GM20431 (cell line): ENCODE results near the gene TTC16.

Experiments used
- in situ Hi-C: fragments of 300-500 bp; cut with MseI, MboI; formaldehyde crosslinking; loops from one replicate; pipeline ENCODE4 v1.15.0; 2020; ENCODE audit warnings: low sequenced_read_pairs; ENCODE audit not compliant: unreplicated experiment

TTC16 gene

DNA sequence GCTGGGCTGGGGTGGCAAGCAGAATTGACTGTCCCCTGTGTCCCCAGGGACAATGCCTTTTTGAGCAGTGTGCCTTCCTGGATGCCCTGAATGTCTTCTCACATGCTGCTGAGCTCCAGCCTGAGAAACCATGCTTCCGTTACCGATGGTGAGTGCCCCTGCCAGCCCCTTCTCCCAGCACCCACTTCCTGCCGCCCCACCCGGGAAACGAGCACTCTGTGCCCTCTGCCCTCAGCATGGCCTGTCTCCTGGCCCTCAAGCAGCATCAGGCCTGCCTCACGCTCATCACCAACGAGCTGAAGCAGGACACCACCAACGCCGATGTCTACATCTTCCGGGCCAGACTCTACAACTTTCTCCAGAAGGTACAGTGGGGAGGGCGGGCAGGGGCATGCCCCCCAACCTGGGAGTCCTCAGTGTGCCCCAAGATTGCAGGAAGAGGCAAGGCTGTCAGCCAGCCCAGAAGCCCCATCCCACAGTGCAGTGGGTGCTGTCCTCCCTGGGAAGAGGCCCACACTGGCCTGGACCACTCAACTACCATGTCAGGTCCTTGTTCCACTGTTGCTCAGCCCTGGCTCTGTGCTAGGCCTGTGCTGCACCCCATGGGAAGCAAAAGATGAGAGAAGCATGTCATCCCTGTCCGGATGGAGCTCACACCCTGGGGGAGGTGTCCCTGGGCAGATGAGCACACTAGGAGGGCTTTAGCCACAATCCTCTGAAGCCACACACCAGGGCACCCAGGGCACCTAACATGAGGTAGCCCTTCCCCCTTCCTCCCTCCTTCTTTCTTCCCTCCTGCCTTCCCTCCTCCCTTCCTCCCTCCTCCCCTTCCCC lies 4.4 kb downstream of the TTC16 start:
- in situ Hi-C loops = no loop called here

GRCh38 chr9:127720865-127721227 lies 5.0 kb downstream of the TTC16 start:
- in situ Hi-C loops = no loop called here

- in situ Hi-C loops = no loop called here
These were observed 5.5 kb downstream of the TTC16 start for GRCh38 chr9:127721391-127721821.

DNA sequence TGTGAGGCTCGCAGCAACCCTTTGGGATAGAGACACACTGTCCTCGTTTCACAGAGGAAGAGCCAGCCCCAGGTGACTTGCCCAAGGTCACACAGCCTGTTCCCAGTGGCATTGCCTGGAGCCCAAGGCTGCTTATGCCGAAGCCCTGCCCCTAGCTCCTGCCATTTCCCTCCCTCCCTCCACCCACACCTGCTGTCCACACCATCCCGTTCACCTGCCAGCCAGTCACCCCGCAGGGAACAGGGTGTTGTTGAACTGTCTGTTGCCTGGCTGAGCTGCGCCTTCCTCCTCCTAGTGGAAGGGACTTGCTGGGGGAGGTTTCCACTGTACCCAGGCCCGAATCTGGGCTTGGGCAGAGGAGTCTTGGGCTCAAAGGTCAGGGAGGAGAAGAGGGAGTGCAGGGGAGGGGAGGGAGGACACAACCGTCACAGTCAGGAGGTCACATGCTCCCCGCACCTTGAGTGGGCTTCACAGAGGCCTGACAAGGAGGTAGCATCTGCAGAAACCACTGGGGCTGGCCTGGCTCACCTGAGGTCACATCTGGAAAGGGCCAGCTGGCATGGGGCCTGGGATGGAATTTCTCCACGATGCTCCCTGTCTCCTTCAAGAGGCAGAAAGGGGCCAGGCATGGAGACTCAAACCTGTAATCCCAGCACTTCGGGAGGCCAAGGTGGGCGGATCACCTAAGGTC lies 6.3 kb downstream of the TTC16 start:
- in situ Hi-C loops = no loop called here

GRCh38 chr9:127723013-127723412 lies 7.1 kb downstream of the TTC16 start:
- in situ Hi-C loops = no loop called here

DNA sequence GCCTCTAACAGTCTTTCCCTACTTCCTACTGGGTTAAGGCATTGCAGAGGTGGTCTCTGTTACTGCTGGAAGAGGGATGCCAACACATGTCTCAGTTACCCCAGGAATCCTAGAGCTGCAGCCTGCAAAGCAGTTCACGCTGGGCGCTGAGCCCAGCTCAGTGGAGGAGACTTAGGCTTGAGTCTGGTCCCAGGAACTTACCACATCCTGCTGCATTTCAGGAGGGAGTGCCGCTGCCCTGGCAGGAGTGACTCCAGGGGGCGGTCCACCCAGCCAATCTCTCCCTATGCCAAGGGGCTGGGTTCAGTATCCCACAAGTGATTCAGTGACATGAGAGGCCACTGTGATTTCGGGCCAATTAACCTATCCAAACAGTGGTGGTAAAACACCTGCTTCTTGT lies 7.6 kb downstream of the TTC16 start:
- in situ Hi-C loops = no loop called here

- in situ Hi-C loops = no loop called here
These were observed 8.1 kb downstream of the TTC16 start for GRCh38 chr9:127724012-127724411.

DNA sequence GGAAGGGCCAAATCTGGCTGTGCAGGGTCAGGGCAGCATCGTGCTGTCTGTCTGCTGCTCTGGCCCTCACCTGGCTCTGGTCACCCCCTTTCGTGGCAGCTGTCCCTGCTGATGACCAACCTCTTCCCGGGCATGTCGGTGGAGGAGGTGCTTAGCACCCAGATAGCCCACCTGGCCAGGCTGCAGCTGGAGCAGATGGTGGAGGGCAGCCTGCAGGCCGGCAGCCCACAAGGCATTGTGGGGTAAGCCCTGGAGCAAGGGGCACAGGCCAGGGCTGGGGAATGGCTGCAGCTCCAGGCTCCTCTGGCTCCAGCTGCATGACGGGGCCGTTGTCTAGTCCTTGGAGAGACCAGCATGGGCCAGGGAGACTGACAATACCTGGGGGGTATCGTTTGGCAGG lies 11.0 kb downstream of the TTC16 start:
- in situ Hi-C loops = no loop called here

DNA sequence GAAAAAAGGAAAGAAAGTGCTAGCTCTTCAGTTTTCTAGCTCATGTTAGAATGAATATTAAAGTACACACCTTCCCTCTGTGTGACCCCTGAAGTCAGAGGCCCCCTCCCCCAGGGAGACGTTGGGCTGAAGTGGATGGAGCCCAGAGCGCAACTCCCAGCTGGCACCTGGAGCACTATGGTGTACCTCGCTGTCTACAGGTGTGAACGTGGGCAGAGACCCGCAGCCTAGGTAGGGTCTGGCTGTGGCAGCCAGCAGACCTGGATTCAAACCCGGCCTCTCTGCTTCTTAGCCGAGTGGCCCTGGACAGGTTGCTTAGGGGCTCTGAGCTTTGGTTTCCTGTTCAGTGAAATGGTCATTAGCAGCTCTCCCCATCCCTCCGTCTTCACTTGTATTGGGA lies 12.9 kb downstream of the TTC16 start:
- in situ Hi-C loops = no loop called here

DNA sequence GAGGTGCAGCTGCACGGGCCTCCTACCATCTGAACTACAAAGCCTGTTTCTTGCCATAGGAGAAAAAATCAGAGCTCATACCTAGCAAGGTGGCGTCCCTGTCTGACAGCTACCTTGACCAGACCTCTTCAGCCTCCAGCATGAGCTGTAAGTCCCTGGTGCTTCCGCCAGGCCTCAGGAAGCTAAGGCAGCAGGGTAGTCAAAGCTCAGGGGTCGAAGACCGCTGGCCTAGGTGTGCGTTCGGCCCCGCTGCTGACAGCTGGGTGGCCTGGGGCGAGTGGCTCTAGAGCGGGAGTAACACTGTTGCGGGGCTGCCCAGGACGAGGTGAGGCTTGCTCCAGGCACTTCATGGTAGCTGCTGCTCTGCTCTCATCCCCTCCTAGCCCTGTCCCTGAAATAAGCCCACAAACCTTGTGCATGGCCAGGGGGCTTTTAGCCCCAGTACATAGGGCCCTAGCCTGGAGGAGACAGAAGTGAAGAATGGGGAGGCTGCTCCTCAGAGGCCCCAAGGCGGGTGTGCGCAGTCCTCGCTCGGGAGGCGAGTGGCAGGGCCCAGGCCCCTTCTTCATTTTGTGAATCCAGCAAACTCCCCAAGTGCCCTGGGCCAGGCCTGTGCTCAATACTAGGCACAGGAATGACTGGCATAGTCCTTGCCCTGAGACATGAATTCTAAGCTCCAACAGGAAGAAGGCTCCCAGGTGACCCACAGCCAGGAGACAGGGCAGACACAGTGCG lies 13.8 kb downstream of the TTC16 start:
- in situ Hi-C loops = no loop called here

- in situ Hi-C loops = no loop called here
These were observed 14.4 kb downstream of the TTC16 start for GRCh38 chr9:127730262-127730661.

GRCh38 chr9:127730799-127731410 lies 15.0 kb downstream of the TTC16 start:
- in situ Hi-C loops = no loop called here

DNA sequence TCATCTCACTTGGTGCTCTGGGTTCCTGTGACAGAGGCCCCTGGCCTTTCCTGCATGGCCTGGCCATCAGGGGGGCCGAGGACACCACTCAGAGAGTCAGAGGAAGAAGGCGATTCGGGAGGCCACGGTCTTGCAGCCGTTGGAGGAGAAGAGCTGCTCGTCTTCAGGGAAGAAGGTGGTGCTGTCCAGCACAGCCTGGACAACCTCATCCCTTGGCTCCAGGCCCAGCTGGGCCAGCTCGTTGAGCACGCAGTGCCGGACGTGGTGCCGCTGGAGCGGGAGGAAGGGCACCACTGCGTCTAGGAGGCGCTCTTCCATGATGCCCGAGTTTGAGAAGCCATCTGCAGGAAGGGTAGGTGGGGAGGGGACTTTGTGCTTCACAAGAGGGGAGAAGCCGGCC lies 16.1 kb downstream of the TTC16 start:
- in situ Hi-C loops = no loop called here

GRCh38 chr9:127732444-127732843 lies 16.6 kb downstream of the TTC16 start:
- in situ Hi-C loops = no loop called here

GRCh38 chr9:127733614-127734013 lies 17.7 kb downstream of the TTC16 start:
- in situ Hi-C loops = no loop called here

DNA sequence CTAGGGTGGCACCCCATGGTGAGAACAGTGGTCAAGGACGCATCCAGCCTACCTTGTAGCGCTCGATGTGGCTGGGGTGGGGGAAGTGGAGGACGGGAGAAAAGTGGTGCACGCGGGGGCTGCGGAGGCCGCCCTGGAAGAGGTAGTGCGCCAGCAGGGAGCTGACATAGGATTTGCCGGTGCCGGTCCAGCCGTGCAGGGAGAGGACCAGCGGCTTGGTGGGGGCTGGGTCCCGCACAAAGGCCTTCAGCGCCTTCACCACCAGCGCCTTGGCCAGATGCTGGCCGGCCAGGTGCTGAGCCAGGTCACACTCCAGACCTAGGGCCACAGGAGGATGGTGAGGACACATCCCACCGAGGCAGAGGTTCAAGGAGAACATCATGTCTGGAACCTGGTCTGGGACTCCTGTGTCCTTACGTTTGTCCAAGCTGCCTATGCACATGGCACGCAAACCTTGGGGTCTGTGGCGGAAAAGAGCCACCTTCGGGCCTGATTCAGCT lies 18.4 kb downstream of the TTC16 start:
- in situ Hi-C loops = no loop called here

DNA sequence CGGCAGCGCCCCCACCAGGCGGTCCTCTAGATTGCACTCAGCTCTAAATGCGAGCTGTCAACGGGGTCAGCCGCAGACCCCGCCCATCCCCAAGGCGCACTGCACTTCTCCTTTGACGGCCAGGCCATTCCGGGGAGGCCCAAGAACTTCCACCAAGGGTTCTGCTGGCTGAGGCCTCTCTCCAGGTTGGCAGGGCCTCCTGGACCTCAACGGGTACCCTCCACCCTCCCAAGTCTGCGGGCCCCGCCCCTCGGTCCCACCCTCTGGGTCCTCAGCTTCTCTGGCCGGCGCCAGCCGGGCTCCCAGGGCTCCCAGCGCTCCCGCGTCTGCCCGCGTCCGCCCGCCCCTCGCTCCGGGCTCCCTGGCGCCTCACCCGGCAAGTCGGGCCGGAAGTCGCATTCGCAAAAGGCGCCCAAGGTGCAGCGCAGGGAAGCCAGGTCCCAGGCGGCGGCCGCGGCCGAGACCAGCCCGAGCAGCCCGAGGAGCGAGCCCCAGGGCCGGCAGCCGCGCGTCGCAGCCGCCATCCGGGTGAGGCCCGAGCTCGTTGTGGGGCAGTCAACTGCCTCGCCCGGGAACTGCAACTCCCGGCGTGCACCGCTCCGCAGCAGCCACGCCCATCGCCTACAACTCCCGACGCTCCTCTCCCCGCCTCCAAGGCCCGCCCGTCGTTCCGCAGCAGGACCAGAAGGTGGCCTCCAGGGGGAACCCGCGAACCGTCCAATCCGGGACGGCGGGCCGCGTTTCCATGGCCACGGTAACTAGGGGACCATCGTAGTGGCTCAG lies 19.1 kb downstream of the TTC16 start, which contains the start of gene TOR2A:
TSS of gene TOR2A (minus strand) at position 548 of the 783 bp plus-strand sequence. CDS start at position 524, 24 bp downstream.
- in situ Hi-C loops = no loop called here

DNA sequence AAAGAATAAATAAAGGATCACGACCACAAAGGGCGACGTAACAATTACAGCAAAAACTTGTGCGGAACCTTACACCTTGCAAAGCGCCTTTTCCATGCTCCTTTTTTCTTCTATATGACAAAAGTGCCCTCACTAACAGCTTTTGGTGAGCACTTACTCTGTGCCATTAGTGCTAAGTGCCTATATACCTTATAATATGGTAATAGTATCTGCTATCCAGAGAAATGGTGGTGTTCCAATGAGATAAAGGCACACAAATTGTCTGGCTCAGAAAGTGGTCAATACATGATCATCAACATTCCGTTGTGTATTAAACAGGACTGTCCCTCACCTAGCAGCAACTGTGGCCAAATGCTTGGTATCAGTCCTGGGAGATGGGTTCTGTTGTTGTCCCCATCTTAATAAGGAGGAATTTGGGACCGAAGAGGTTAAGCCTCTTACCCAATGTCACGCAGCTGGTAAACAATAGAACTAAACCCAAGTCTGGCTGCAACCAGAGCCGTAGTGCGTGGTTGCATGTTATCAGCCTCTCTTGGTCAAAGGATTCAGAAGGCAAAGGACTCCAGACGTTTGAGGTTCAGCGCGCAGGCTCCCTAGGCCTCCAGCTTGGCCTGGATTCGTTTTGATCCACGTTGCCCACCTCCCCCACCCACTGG lies 19.8 kb downstream of the TTC16 start:
- in situ Hi-C loops = no loop called here

- in situ Hi-C loops = no loop called here
These were observed 22.8 kb downstream of the TTC16 start for GRCh38 chr9:127738666-127739065.
